Ovary (tissue), 9 donors: ENCODE measurements around the gene GCN1. TPM values are rescaled to one million over a fixed set of nuclear protein-coding genes. Genes with fewer than 3 reads are reported as not detected.

Source experiments
- DNase-seq, 5 donors: peaks; one replicate each; pipeline ENCODE4 v3.0.0-alpha.2; 2019 to 2020
- H3K27ac ChIP-seq, 2 donors: fragments of 200-600 bp; one replicate each; pipeline versions ENCODE4 v1.5.1 to v1.8.0; 2019 to 2022
- H3K27me3 ChIP-seq: fragments of 200-600 bp; one replicate; pipeline ENCODE4 v1.8.0; 2022
- H3K36me3 ChIP-seq: fragments of 200-600 bp; sonication (generic); one replicate; pipeline ENCODE4 v1.5.1; 2019
- H3K4me1 ChIP-seq: one replicate; pipeline ENCODE4 v1.8.1; 2013; ENCODE audit warnings: mild to moderate bottlenecking, moderate library complexity; ENCODE audit not compliant: insufficient read depth
- H3K4me3 ChIP-seq: fragments of 200-600 bp; sonication (generic); one replicate; pipeline ENCODE4 v1.5.1; 2017
- H3K9me3 ChIP-seq, 2 donors: fragments of 200-600 bp in 1 of 2; sonication (generic) in 1 of 2; one replicate each; pipeline versions ENCODE4 v1.5.1 to v1.8.1; 2013 to 2019; ENCODE audit warnings: mild to moderate bottlenecking in 1 of 2, moderate library complexity in 1 of 2
- CTCF ChIP-seq, 3 donors: fragments of 450-650 bp in 2 of 3; fragments of 200-600 bp in 1 of 3; IDR thresholded peaks; one replicate each; pipeline versions ENCODE4 v1.5.1 to v1.8.0; 2016 to 2022; ENCODE audit warnings: antibody characterized with exemption in 3 of 3, mild to moderate bottlenecking in 1 of 3
- EP300 ChIP-seq: sonication (generic); formaldehyde crosslinking; IDR thresholded peaks from one replicate; pipeline ENCODE4 v1.6.1; 2017; ENCODE audit warnings: antibody characterized with exemption
- POLR2A ChIP-seq: fragments of 450-650 bp; IDR thresholded peaks from one replicate; pipeline ENCODE4 v1.6.1; 2017; ENCODE audit warnings: antibody characterized with exemption, mild to moderate bottlenecking, moderate library complexity
- WGBS, 3 donors: extraction: QIAGEN DNeasy Blood & Tissue Kit in 1 of 3; methylation state at CpG; one replicate each; pipeline versions ENCODE4 v1.1.5 to v1.1.7; 2013 to 2017; 5-methylcytosine and 5-hydroxymethylcytosine counted together
- intact Hi-C, 4 donors: fragments of 100-400 bp; cut with DNase I; formaldehyde crosslinking; loops; one replicate each; pipeline versions ENCODE4 v1.11.0 to v1.15.1; 2022 to 2023
- polyA plus RNA-seq, 2 donors: library from polyadenylated mRNA; stranded (reverse); fragments of 200-250 nt in 1 of 2; fragments of 350-450 nt in 1 of 2; fragmentation: Illumina TruSeq in 1 of 2; extraction: RNeasy Lipid Tissue Mini Kit (QIAGEN cat#74804) in 1 of 2; gene quantifications; one replicate each; pipeline ENCODE4 v1.2.3, GENCODE V29; 2013 to 2014
- total RNA-seq, 7 donors: library from RNA; depleted of rRNA in 2 of 7; stranded (reverse); fragments of >200 nt in 2 of 7; fragmentation: NEBNext Ultra II Directional in 3 of 7; extraction: Animal tissue kit (Norgen Biotek cat#: 25700) in 3 of 7; gene quantifications; one replicate each; pipeline versions ENCODE4 v1.1.0 to v1.2.4, GENCODE V29; 2016 to 2023
- donor health status: DM: no; HTN: no; CAD: no; lungs with moderate emphysema.
- donor health status: DM: no; HTN: no; CAD: no.
- donor health status: Bipolar disorder and iron deficiency.
- donor health status: DM: yes; HTN: yes; CAD: no.
- donor health status: DM: no; HTN: no; CAD: no.
- donor health status: DM: yes; HTN: yes; CAD: no.

GCN1 gene
- total and polyA plus RNA-seq, 9 donors = 22.6 to 86.2 (median 61.4) TPM

GRCh38 chr12:120228291-120229070, 34.0 kb upstream of the GCN1 start:
- Histone ChIP-seq H3K4me1 (peaks cover 38% of the 10 kb centered on the region), H3K27ac (no peak overlapping the region), H3K9me3 (no peaks in the 10 kb centered on the region), H3K4me3 (no peak overlapping the region), H3K36me3 (no peaks in the 10 kb centered on the region), H3K27me3 (no peaks in the 10 kb centered on the region)
- intact Hi-C loops = loop anchor here (1.0 to 2.0 kb wide), 3 partner anchors 36 to 38 kb away; partner anchors contain the start of gene PXN (in 3 of the 4)
- peak; percentile 86 to 91 (median 91) for DNase-seq
- TF ChIP-seq POLR2A (no peak), CTCF (IDR thresholded peaks at IDR 0.05) (peak; percentile 95 to 97 (median 96))
- WGBS, 3 donors = 22 to 24% (median 23%) methylated on average over 22 to 23 of the region's 23 CpGs

- Histone ChIP-seq H3K27ac (no peak overlapping the region), H3K4me1 (peaks cover 37% of the 10 kb centered on the region), H3K27me3 (no peaks in the 10 kb centered on the region), H3K4me3 (no peak overlapping the region), H3K36me3 (no peaks in the 10 kb centered on the region), H3K9me3 (no peaks in the 10 kb centered on the region)
- 41 to 58% (median 55%) methylated on average over 3 of the region's 3 CpGs for WGBS, 3 donors
- no peak for DNase-seq
- intact Hi-C loops = loop anchor here (1.0 to 2.0 kb wide), 3 partner anchors 37 to 38 kb away; partner anchors contain the start of gene PXN (in 3 of the 4)
- no peak for TF ChIP-seq POLR2A
- no peak for TF ChIP-seq EP300
- TF ChIP-seq CTCF (IDR thresholded peaks at IDR 0.05) = no peak
Observed at GRCh38 chr12:120228041-120228290, 33.5 kb upstream of the GCN1 start.

GRCh38 chr12:120227233-120228040, 32.9 kb upstream of the GCN1 start:
- Histone ChIP-seq H3K4me1 (peaks cover 36% of the 10 kb centered on the region), H3K9me3 (no peaks in the 10 kb centered on the region), H3K36me3 (no peaks in the 10 kb centered on the region), H3K27ac (no peak overlapping the region), H3K4me3 (no peak overlapping the region), H3K27me3 (no peaks in the 10 kb centered on the region)
- intact Hi-C loops = loop anchor here (1.0 to 2.0 kb wide), 3 partner anchors 37 to 39 kb away; partner anchors contain the start of gene PXN (in 3 of the 4)
- DNase-seq = no peak
- WGBS, 3 donors = 78 to 82% (median 79%) methylated on average over 8 of the region's 8 CpGs
- TF ChIP-seq EP300 = no peak
- no peak for TF ChIP-seq POLR2A
- no peak for TF ChIP-seq CTCF (IDR thresholded peaks at IDR 0.05)

GRCh38 chr12:120225852-120226640, 31.5 kb upstream of the GCN1 start:
- no peak for DNase-seq
- Histone ChIP-seq H3K9me3 (no peaks in the 10 kb centered on the region), H3K4me3 (no peak overlapping the region), H3K27ac (no peak overlapping the region), H3K4me1 (peaks cover 25% of the 10 kb centered on the region), H3K36me3 (no peaks in the 10 kb centered on the region), H3K27me3 (no peaks in the 10 kb centered on the region)
- intact Hi-C loops = no loop called here
- no peak for TF ChIP-seq CTCF (IDR thresholded peaks at IDR 0.05)
- no peak for TF ChIP-seq POLR2A
- TF ChIP-seq EP300 = no peak
- WGBS, 3 donors = 74 to 85% (median 82%) methylated on average over 13 of the region's 13 CpGs
